T-helper 1 cell treated with Interleukin-12 subunit alpha and Interleukin-12 subunit beta and Interleukin-4 antibody, amounts not matched to agents 30 μg/mL and 1 μg/mL, for 36 hours (primary cell): ENCODE data around the gene MIB2.
A peak's percentile ranks its signal among the peaks of the same experiment; 100 is the strongest.

ENCODE experiments used
- H3K27ac Mint-ChIP-seq: one replicate; pipeline ENCODE4 v1.8.0; 2021; ENCODE audit warnings: mild to moderate bottlenecking, mixed read lengths
- H3K27me3 Mint-ChIP-seq: one replicate; pipeline ENCODE4 v1.8.0; 2021; ENCODE audit warnings: low read depth, mixed read lengths
- H3K36me3 Mint-ChIP-seq: one replicate; pipeline ENCODE4 v1.8.0; 2021; ENCODE audit warnings: low read depth, mixed read lengths
- H3K4me1 Mint-ChIP-seq: one replicate; pipeline ENCODE4 v1.8.0; 2021; ENCODE audit warnings: low read depth, mixed read lengths
- H3K4me3 Mint-ChIP-seq: one replicate; pipeline ENCODE4 v1.8.0; 2021; ENCODE audit warnings: mild to moderate bottlenecking, moderate library complexity, mixed read lengths
- H3K9me3 Mint-ChIP-seq: one replicate; pipeline ENCODE4 v1.8.0; 2021; ENCODE audit warnings: mixed read lengths

The MIB2 gene

GRCh38 chr1:1624443-1625403 lies 9.4 kb downstream of the MIB2 start:
- Mint-ChIP-seq H3K4me3 (no peak overlapping the region), H3K36me3 (no peaks in the 10 kb centered on the region), H3K9me3 (no peaks in the 10 kb centered on the region), H3K4me1 (no peaks in the 10 kb centered on the region), H3K27ac (no peak overlapping the region), H3K27me3 (no peaks in the 10 kb centered on the region)

DNA sequence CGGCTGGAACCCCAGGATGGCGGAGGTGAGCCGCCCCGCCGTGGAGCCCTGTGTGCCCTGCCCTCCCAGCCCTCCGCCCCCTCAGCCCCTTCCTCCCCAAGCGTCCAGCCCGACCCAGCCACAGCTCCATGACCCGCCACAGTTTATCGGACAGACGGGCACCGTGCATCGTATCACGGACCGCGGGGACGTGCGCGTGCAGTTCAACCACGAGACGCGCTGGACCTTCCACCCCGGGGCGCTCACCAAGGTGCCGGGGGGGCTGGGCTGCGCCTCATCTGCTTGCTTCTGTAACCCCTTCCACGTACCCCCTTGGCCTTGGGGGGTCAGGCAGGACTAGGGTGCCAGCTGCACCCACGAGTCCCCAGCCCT lies 10.1 kb downstream of the MIB2 start:
- Mint-ChIP-seq H3K4me3 (no peak overlapping the region), H3K36me3 (peaks cover 2% of the 10 kb centered on the region), H3K27me3 (peaks cover 3% of the 10 kb centered on the region), H3K4me1 (peaks cover 2% of the 10 kb centered on the region), H3K9me3 (no peaks in the 10 kb centered on the region), H3K27ac (no peak overlapping the region)

DNA sequence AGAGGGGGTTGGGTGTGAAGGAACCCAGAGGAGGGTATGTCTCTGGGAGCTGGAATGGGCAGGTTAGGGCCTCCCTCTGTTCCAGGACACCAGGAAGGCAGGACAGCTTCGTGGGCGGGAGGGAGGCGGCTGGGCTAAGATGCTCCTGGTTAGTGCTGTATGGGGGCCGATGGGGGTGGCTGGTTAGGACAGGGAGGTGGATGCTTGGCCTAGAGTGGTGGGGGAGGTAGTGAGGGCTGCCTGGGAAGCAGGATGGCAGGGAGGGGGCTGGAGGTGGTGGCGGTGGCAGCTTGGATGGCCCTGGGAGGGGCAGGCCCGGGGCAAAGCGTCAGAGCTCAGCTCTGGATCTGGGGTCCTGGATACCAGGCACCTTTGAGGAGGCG lies 10.5 kb downstream of the MIB2 start:
- Mint-ChIP-seq H3K27ac (no peak overlapping the region), H3K36me3 (peaks cover 2% of the 10 kb centered on the region), H3K27me3 (peaks cover 4% of the 10 kb centered on the region), H3K4me3 (no peak overlapping the region), H3K9me3 (no peaks in the 10 kb centered on the region), H3K4me1 (peaks cover 2% of the 10 kb centered on the region)

DNA sequence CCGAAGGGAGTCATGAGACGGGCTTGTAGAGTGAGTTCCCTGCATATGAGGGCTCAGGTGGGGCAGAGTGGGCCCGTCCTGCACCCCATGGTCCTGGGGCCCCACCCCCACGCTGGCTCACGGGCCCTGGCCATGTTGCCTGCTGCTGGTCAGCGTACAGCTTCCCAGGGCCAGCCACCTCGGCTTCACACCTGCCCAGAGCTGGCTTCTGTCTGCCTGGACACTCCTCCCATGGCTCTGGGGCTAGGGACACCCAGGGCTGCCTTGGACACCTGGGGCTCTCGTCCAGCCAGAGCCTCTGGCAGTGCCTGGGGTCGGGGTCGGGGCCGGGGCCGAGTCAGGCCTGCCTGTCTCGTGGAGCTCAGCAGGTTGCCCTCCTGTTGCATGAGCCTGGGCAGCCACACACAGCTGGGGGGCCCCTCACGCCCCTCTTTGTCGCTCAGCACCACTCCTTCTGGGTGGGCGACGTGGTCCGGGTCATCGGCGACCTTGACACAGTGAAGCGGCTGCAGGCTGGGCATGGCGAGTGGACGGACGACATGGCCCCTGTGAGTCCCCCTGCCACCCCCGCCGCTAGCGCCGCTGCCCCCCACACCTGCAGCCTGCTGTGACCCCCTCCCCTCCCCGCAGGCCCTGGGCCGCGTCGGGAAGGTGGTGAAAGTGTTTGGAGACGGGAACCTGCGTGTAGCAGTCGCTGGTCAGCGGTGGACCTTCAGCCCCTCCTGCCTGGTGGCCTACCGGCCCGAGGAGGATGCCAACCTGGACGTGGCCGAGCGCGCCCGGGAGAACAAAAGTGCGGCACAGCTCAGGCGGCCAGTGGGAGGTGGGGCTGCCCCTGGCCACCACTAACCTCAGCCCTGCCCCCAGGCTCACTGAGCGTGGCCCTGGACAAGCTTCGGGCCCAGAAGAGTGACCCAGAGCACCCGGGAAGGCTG lies 11.2 kb downstream of the MIB2 start:
- Mint-ChIP-seq H3K27me3 (peaks cover 5% of the 10 kb centered on the region), H3K27ac (no peak overlapping the region), H3K4me3 (no peak overlapping the region), H3K4me1 (peaks cover 2% of the 10 kb centered on the region), H3K9me3 (no peaks in the 10 kb centered on the region), H3K36me3 (peaks cover 2% of the 10 kb centered on the region)

DNA sequence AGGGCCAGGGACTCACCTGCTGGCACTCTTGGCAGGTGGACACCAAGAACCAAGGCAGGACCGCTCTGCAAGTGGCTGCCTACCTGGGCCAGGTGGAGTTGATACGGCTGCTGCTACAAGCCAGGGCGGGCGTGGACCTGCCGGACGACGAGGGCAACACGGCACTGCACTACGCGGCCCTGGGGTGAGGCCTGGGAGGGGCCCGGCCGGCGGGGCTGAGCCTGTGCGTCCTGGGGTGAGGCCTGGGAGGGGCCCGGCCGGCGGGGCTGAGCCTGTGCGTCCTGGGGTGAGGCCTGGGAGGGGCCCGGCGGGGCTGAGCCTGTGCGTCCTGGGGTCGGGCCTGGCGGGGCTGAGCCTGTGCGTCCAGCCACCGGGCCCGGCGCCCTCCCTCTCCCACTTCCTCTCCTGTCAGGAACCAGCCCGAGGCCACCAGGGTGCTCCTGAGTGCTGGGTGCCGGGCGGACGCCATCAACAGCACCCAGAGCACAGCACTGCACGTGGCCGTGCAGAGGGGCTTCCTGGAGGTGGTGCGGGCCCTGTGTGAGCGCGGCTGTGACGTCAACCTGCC lies 12.0 kb downstream of the MIB2 start:
- H3K27me3 Mint-ChIP-seq = peaks cover 8% of the 10 kb centered on the region
- H3K4me3 Mint-ChIP-seq = no peak overlapping the region
- peaks cover 2% of the 10 kb centered on the region for H3K36me3 Mint-ChIP-seq
- no peak overlapping the region for H3K27ac Mint-ChIP-seq
- H3K4me1 Mint-ChIP-seq = peaks cover 2% of the 10 kb centered on the region
- no peaks in the 10 kb centered on the region for H3K9me3 Mint-ChIP-seq

DNA sequence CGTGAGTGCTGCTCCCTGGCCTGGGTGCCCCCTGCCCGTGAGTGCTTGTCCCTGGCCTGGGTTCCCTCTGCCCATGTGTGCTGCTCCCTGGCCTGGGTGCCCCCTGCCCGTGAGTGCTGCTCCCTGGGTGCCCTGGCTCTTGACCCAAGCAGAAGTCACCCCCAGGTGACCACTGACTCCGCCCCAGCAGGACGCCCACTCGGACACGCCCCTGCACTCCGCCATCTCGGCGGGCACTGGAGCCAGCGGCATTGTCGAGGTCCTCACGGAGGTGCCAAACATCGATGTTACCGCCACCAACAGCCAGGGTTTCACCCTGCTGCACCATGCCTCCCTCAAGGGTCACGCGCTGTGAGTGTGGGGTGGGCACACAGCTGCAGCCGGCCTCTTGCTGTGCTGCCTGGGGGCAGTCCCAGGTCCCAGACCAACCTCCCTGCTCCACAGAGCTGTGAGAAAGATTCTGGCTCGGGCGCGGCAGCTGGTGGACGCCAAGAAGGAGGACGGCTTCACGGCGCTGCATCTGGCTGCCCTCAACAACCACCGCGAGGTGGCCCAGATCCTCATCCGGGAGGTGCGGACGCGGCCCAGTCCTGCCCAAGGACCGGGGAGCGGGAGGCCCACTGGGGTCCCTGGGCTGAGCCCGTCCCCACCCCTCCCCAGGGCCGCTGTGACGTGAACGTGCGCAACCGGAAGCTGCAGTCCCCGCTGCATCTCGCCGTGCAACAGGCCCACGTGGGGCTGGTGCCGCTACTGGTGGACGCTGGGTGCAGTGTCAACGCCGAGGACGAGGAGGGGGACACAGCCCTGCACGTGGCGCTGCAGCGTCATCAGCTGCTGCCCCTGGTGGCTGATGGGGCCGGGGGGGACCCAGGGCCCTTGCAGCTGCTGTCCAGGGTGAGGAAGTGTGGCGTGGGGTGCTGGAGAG lies 12.8 kb downstream of the MIB2 start:
- no peak overlapping the region for H3K4me3 Mint-ChIP-seq
- H3K4me1 Mint-ChIP-seq = peaks cover 2% of the 10 kb centered on the region
- H3K36me3 Mint-ChIP-seq = peaks cover 2% of the 10 kb centered on the region
- no peak overlapping the region for H3K27ac Mint-ChIP-seq
- H3K27me3 Mint-ChIP-seq = peaks cover 8% of the 10 kb centered on the region
- H3K9me3 Mint-ChIP-seq = no peaks in the 10 kb centered on the region

GRCh38 chr1:1628754-1629429 lies 13.6 kb downstream of the MIB2 start:
- peaks cover 8% of the 10 kb centered on the region for H3K27me3 Mint-ChIP-seq
- no peaks in the 10 kb centered on the region for H3K9me3 Mint-ChIP-seq
- peaks cover 2% of the 10 kb centered on the region for H3K4me1 Mint-ChIP-seq
- no peak overlapping the region for H3K4me3 Mint-ChIP-seq
- H3K36me3 Mint-ChIP-seq = peaks cover 2% of the 10 kb centered on the region
- H3K27ac Mint-ChIP-seq = no peak overlapping the region

GRCh38 chr1:1629430-1630190 lies 14.3 kb downstream of the MIB2 start:
- peaks cover 2% of the 10 kb centered on the region for H3K36me3 Mint-ChIP-seq
- H3K9me3 Mint-ChIP-seq = no peaks in the 10 kb centered on the region
- peaks cover 8% of the 10 kb centered on the region for H3K27me3 Mint-ChIP-seq
- peak overlapping the region; percentile 74 for H3K4me3 Mint-ChIP-seq
- H3K27ac Mint-ChIP-seq = peak overlapping the region; percentile 87
- peaks cover 2% of the 10 kb centered on the region for H3K4me1 Mint-ChIP-seq

DNA sequence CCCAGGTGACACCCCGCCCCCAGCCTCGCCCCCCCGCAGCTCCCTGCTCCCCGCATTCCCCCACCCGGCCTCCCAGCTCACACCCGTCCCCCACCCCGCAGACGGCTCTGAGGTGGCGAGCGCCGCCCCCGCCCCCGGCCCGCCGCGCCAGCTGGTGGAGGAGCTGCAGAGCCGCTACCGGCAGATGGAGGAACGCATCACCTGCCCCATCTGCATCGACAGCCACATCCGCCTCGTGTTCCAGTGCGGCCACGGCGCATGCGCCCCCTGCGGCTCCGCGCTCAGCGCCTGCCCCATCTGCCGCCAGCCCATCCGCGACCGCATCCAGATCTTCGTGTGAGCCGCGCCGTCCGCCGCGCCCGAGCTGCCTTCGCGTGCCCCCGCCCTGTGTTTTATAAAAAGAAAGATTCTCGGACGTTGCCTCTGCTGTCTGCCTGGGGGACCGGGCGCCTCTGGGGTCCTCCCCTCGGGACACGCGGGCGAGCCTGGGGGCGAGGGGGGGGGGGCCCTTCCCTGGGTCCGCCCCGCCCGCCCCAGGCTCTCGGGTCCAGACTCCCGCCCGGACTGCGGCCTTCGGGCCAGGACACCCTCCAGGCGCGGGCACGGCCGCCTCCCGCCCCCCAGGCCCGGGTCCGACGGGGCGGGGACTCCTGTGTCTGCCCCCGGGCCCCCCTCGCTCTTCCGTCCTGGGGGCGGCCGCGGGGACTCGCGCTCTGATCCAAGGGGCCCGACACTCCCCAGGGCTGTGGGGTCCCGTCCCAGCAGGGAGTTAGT lies 15.1 kb downstream of the MIB2 start:
- Mint-ChIP-seq H3K36me3 (peaks cover 2% of the 10 kb centered on the region), H3K9me3 (no peaks in the 10 kb centered on the region), H3K27ac (peak overlapping the region; percentile 87), H3K4me1 (peaks cover 2% of the 10 kb centered on the region), H3K4me3 (peak overlapping the region; percentile 82), H3K27me3 (peaks cover 8% of the 10 kb centered on the region)

GRCh38 chr1:1630965-1631781 lies 15.9 kb downstream of the MIB2 start:
- Mint-ChIP-seq H3K4me3 (no peak overlapping the region), H3K4me1 (peaks cover 2% of the 10 kb centered on the region), H3K9me3 (no peaks in the 10 kb centered on the region), H3K36me3 (peaks cover 2% of the 10 kb centered on the region), H3K27me3 (peaks cover 8% of the 10 kb centered on the region), H3K27ac (peak overlapping the region; percentile 63)

- Mint-ChIP-seq H3K4me1 (peaks cover 2% of the 10 kb centered on the region), H3K27me3 (peaks cover 8% of the 10 kb centered on the region), H3K36me3 (peaks cover 2% of the 10 kb centered on the region), H3K4me3 (no peak within 1 kb of the TSS), H3K9me3 (no peaks in the 10 kb centered on the region), H3K27ac (peak within 1 kb of the TSS; percentile 63)
Measured at GRCh38 chr1:1631782-1632420, 16.6 kb downstream of the MIB2 start, which contains the start of gene MMP23B. Gene MMP23B (plus strand): TSS chr1:1632173. CDS start chr1:1632219, 46 bp downstream.
